ENCODE data around the gene LSP1. TPM values are rescaled to one million over a fixed set of nuclear protein-coding genes. Genes with fewer than 3 reads are reported as not detected.

Gene LSP1
- total and polyA plus RNA-seq, 7 donors: 8.7 to 80.2 (median 32.7) TPM

DNA sequence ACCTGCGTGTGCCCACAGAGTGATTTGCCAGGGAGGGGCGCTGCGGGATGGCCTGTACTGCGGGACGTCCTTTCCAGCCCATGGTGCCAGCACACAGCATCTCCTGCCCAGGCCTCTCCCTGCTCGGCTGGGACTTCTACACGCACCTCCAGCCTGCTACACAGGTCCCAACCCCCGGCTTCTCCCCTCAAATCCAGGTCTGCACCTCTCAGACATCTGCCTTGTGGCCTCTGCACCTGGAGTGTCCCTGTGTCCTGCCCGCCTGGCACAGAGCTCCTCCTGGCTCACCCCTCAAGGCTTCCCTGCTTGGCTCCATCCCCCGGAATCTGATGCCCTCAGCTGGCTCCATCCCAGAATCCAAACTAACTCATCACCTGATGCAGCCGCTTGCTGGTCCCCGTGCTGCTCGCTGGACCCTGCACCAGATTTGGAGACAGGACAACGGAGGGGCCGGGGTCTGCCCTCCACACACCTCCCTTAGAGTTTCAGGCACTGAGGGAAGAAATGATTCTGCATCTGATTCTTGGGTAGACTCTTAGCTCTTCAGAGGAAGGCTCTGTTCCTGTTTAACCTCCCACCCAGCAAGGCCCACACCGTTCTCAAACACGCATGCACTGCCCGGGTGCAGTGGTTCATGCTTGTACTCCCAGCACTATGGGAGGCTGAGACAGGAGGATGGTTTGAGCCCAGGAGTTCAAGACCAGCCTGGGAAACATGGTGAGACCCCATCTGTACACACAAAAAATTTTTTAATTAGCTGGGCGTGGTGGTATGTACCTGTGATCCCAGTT lies 4.0 kb upstream of the LSP1 start:
- intact Hi-C loops (cut with DNase I): no loop called here
- no peak overlapping the region for H3K4me3 ChIP-seq
- no peaks in the 10 kb centered on the region for H3K27me3 ChIP-seq
- DNase-seq: no peak
- H3K9me3 ChIP-seq: no peaks in the 10 kb centered on the region
- no peaks in the 10 kb centered on the region for H3K36me3 ChIP-seq
- no peak for TF ChIP-seq POLR2A (IDR thresholded peaks at IDR 0.05)
- TF ChIP-seq POLR2AphosphoS5 (IDR thresholded peaks at IDR 0.05): no peak
- TF ChIP-seq, protein P1, sequence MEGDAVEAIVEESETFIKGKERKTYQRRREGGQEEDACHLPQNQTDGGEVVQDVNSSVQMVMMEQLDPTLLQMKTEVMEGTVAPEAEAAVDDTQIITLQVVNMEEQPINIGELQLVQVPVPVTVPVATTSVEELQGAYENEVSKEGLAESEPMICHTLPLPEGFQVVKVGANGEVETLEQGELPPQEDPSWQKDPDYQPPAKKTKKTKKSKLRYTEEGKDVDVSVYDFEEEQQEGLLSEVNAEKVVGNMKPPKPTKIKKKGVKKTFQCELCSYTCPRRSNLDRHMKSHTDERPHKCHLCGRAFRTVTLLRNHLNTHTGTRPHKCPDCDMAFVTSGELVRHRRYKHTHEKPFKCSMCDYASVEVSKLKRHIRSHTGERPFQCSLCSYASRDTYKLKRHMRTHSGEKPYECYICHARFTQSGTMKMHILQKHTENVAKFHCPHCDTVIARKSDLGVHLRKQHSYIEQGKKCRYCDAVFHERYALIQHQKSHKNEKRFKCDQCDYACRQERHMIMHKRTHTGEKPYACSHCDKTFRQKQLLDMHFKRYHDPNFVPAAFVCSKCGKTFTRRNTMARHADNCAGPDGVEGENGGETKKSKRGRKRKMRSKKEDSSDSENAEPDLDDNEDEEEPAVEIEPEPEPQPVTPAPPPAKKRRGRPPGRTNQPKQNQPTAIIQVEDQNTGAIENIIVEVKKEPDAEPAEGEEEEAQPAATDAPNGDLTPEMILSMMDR (IDR thresholded peaks at IDR 0.05): no peak
- TF ChIP-seq EP300 (IDR thresholded peaks at IDR 0.05): no peak
- no peak overlapping the region for H3K27ac ChIP-seq
- no peaks in the 10 kb centered on the region for H3K4me1 ChIP-seq
- 84 to 92% methylated on average over 19 of the region's 19 CpGs for WGBS, 2 donors

DNA sequence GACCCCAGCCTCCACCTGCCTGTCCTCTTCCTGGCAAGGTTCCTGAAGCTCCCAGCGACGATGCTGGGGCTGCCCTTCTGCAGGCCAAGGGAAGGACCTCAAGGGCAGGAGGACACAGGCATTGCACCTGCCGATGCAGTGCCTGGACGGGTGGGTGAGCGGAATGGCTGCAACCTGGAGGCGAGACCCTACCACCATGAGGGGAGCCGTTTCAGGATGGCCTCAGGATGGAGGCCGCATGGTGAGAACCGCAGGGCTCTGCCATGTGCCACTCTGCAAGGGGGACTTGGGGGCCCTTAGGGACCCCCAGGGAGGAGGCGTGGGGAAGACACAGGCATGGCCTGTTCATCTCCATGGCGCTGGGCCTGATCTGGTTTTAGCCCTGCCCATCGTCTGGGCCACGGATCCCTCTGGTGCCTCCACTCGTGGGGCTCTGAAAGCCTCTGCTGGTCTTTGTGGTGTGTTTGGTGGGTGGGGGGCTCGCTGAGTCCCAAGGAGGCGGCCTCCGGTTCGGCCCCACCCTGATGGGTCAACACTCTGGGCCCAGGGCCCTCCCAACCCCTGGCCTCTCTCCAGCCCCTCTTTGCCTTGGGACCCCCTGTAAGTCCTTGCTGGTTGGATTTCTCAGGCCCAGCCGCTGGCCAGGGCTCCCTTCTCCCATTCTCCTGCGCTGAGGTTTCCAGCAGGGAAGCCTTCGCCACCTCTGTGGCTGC lies 1.3 kb upstream of the LSP1 start:
- Histone ChIP-seq H3K9me3 (no peaks in the 10 kb centered on the region), H3K4me1 (no peaks in the 10 kb centered on the region), H3K36me3 (no peaks in the 10 kb centered on the region), H3K27me3 (no peaks in the 10 kb centered on the region), H3K4me3 (no peak overlapping the region), H3K27ac (no peak overlapping the region)
- 76 to 87% methylated on average over 21 of the region's 21 CpGs for WGBS, 2 donors
- TF ChIP-seq, protein P1 (IDR thresholded peaks at IDR 0.05): no peak
- TF ChIP-seq POLR2AphosphoS5 (IDR thresholded peaks at IDR 0.05): no peak
- no peak for TF ChIP-seq EP300 (IDR thresholded peaks at IDR 0.05)
- TF ChIP-seq POLR2A (IDR thresholded peaks at IDR 0.05): no peak
- intact Hi-C loops (cut with DNase I): no loop called here
- DNase-seq: no peak

DNA sequence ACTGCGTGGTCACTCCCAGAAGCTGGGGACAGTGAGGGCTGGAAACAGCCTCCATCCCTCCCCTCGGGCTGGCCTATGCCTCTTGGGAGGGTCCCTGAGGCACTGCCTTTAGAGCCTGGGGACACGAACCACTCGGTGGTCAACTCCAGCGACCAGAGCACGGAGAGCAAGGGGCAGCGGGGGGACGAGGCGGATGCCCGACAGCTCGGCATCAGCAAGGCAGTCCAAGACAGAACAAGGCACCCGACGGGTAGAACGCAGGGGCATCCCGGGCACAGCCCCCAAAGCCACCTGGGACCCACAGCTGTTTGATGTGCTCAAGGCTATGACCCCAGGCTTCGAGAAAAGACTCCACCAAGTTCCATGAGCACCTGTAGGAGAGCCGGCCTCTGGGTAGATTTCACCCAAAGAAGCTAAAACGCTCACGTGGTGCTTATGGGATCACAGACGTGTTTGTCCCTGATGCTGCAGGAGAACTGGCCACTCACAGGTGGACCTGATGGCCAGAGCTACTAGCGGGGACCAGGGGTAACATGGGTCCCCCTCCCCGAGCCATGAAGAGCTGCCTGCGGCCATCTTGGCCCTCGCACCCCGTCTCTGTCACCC lies 510 bp upstream of the LSP1 start:
- no peaks in the 10 kb centered on the region for H3K36me3 ChIP-seq
- DNase-seq: no peak
- TF ChIP-seq POLR2AphosphoS5 (IDR thresholded peaks at IDR 0.05) (no peak), EP300 (IDR thresholded peaks at IDR 0.05) (no peak), POLR2A (IDR thresholded peaks at IDR 0.05) (no peak)
- TF ChIP-seq, protein P1 (IDR thresholded peaks at IDR 0.05): no peak
- no peaks in the 10 kb centered on the region for H3K4me1 ChIP-seq
- H3K9me3 ChIP-seq: no peaks in the 10 kb centered on the region
- no peaks in the 10 kb centered on the region for H3K27me3 ChIP-seq
- H3K4me3 ChIP-seq: no peak overlapping the region
- intact Hi-C loops (cut with DNase I): no loop called here
- 71 to 79% methylated on average over 25 of the region's 25 CpGs for WGBS, 2 donors
- no peak overlapping the region for H3K27ac ChIP-seq

DNA sequence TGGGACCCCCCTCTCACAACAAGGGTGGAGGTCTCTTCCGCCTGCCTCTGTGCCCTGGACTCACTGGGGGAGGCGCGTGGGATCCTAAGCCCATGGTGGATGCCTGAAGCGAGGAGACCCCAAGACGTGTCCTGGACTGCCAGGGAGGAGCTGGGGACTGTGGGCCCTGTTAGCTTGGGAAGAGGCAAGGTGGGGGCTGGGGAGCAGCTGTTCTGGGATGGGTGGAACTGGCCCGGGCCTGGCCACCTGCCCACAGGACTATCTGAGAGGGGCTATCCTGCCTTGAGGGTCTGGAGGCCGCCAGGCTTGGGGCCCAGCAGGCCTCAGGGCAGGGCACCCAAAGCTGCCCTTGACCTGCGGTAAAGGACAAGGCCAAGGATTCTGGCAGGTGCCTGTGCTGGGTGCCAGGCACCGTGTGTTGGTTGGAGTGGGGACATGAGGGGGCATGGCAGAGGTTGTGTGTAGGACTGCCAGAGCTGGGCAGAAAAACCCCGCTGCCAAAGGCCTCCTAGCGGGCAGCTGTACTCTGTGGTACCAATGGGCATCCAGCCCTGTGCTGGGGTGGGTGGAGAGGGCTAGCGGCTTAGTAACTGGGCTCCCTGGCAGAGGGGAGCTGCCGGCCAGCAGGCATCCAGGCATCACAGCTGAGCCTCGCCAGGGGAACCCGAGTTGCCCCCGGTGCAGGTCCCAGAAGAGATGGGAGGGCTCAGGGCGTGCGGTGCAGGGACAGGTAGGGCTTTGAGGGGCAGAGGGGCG lies 670 bp downstream of the LSP1 start:
- intact Hi-C loops (cut with DNase I): no loop called here
- DNase-seq: no peak
- Histone ChIP-seq H3K36me3 (no peaks in the 10 kb centered on the region), H3K27ac (no peak overlapping the region), H3K27me3 (no peaks in the 10 kb centered on the region), H3K4me3 (peak overlapping the region in 1 of 4 donors; percentile 18), H3K4me1 (no peaks in the 10 kb centered on the region), H3K9me3 (no peaks in the 10 kb centered on the region)
- WGBS, 2 donors: 66 to 75% methylated on average over 19 of the region's 19 CpGs
- TF ChIP-seq EP300 (IDR thresholded peaks at IDR 0.05) (no peak), POLR2A (IDR thresholded peaks at IDR 0.05) (no peak), POLR2AphosphoS5 (IDR thresholded peaks at IDR 0.05) (no peak)
- TF ChIP-seq, protein P1 (IDR thresholded peaks at IDR 0.05): no peak

Data from sigmoid colon (tissue), 7 donors.